ENCODE measurements around the gene WNT3A. TPM values are rescaled to one million over a fixed set of nuclear protein-coding genes. Genes with fewer than 3 reads are reported as not detected.

WNT3A gene
- total RNA-seq, 4 donors from 2014 or later, result 0.76 to 2.7 (median 1.3) TPM

DNA sequence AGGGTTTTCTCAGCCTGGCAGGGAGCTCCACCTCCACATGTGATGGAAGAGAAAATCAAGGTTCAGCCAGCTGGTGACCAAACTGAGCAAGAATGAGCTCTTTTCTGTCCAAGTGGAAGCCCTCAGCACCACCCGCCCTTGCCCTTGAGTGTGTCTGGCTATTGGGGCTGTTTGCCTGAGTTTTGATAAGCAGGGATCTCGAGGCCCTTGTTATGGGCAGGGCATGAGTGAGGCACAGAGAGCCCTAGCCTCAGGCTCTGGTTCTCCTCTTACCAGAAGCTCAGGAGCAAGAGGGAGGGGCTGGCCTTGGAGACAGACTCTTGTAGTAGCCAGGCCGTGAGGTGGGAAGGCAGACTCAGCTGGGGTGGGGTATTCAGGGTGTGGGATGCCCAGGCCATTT lies 38.2 kb downstream of the WNT3A start:
- no peak for DNase-seq
- Histone ChIP-seq H3K9me3 (no peaks in the 10 kb centered on the region), H3K27ac (no peak overlapping the region), H3K4me1 (peaks cover 0 to 24% (median 6%) of the 10 kb centered on the region in 3 donors), H3K36me3 (no peaks in the 10 kb centered on the region), H3K27me3 (peaks cover 0 to 63% (median 0%) of the 10 kb centered on the region in 4 donors), H3K4me3 (no peak overlapping the region)
- WGBS, 2 donors, result 43% methylated on average over 2 of the region's 3 CpGs; no CpG with 5 or more reads in 1 of the 2 donors
- intact Hi-C loops (cut with DNase I), result no loop called here
- TF ChIP-seq POLR2A (IDR thresholded peaks at IDR 0.05), result no peak
- TF ChIP-seq, protein P1, sequence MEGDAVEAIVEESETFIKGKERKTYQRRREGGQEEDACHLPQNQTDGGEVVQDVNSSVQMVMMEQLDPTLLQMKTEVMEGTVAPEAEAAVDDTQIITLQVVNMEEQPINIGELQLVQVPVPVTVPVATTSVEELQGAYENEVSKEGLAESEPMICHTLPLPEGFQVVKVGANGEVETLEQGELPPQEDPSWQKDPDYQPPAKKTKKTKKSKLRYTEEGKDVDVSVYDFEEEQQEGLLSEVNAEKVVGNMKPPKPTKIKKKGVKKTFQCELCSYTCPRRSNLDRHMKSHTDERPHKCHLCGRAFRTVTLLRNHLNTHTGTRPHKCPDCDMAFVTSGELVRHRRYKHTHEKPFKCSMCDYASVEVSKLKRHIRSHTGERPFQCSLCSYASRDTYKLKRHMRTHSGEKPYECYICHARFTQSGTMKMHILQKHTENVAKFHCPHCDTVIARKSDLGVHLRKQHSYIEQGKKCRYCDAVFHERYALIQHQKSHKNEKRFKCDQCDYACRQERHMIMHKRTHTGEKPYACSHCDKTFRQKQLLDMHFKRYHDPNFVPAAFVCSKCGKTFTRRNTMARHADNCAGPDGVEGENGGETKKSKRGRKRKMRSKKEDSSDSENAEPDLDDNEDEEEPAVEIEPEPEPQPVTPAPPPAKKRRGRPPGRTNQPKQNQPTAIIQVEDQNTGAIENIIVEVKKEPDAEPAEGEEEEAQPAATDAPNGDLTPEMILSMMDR (IDR thresholded peaks at IDR 0.05), result no peak

DNA sequence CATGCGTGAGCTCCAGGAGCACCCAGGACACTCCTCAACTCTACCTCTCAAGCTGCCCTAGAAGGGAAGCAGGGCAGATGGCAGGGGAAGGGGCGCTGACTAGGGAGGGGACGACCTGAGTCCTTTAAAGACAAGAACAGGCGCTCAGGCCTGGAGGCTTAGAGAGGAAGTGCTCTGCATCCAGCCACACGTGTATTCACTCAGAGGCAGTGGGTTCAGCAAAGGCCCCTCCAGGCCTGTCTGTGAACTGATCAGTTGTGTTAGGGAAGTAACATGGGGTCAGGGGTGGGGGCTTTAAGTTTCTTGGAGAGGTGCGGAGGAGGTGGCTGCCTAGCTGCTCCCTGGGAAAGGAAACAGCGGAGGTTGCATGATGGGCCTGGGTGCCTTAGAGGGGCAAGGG lies 38.6 kb downstream of the WNT3A start:
- intact Hi-C loops (cut with DNase I), result no loop called here
- Histone ChIP-seq H3K4me1 (peaks cover 0 to 24% (median 6%) of the 10 kb centered on the region in 3 donors), H3K27ac (no peak overlapping the region), H3K36me3 (no peaks in the 10 kb centered on the region), H3K27me3 (peaks cover 0 to 63% (median 0%) of the 10 kb centered on the region in 4 donors), H3K9me3 (no peaks in the 10 kb centered on the region), H3K4me3 (no peak overlapping the region)
- no peak for DNase-seq
- WGBS, 2 donors, result 65% methylated on average over 6 of the region's 7 CpGs; no CpG with 5 or more reads in 1 of the 2 donors
- TF ChIP-seq, protein P1 (IDR thresholded peaks at IDR 0.05), result no peak
- no peak for TF ChIP-seq POLR2A (IDR thresholded peaks at IDR 0.05)

GRCh38 chr1:228045871-228046270 lies 39.1 kb downstream of the WNT3A start:
- H3K27ac ChIP-seq, result no peak overlapping the region
- no peak for DNase-seq

DNA sequence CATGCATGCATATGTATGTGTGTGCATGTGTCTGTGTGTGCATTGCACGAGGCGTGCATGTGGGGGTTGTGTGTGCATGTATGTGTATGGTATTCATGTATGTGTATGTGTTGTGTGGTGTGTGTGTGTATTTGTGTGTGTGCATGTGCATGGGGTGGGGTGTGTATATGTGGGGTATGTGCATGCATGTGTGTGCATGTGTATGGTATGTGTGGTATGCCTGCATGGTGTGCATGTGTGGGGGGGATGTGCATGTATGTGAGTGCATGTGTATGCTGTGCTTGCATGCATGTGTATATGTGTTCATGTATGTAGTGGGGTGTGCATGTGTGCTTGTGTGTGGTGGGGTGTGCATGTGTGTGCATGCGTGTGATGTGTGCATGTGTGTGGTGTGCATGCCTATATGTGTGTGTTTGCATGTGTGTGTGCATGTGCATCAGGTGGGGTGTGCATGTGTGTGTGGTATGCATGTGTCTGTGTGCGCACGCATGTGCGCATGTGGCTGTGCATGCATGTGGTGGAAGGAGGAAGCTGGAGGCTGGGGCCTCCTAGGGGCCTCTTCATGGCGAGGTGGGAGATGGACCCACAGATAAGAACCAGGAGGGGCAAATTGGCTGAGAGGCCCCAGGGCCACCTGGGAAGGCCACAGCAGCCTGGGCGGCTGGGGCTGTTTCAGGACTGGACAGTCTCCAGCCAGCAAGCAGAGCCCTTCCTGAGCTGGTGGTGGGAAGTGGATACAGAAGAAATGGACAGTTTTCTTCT lies 39.8 kb downstream of the WNT3A start:
- 93 to 94% methylated on average over 3 to 8 of the region's 8 CpGs for WGBS, 2 donors

More at GRCh38 chr1:228045871-228046270, 39.1 kb downstream of the WNT3A start:
- WGBS, 2 donors, result 53 to 76% methylated on average over 5 to 6 of the region's 9 CpGs
- no peaks in the 10 kb centered on the region for H3K36me3 ChIP-seq
- H3K9me3 ChIP-seq, result no peaks in the 10 kb centered on the region
- TF ChIP-seq, protein P1 (IDR thresholded peaks at IDR 0.05), result no peak
- TF ChIP-seq POLR2A (IDR thresholded peaks at IDR 0.05), result no peak
- H3K27me3 ChIP-seq, result peaks cover 0 to 65% (median 0%) of the 10 kb centered on the region in 4 donors
- H3K4me3 ChIP-seq, result no peak overlapping the region
- peaks cover 0 to 24% (median 6%) of the 10 kb centered on the region in 3 donors for H3K4me1 ChIP-seq
- intact Hi-C loops (cut with DNase I), result no loop called here

GRCh38 chr1:228047183-228047466 lies 40.3 kb downstream of the WNT3A start:
- WGBS, 2 donors, result 72 to 87% methylated on average over 3 to 6 of the region's 7 CpGs
- Histone ChIP-seq H3K4me3 (no peak overlapping the region), H3K27ac (no peak overlapping the region), H3K9me3 (no peaks in the 10 kb centered on the region), H3K4me1 (peaks cover 0 to 24% (median 6%) of the 10 kb centered on the region in 3 donors), H3K27me3 (peaks cover 0 to 56% (median 0%) of the 10 kb centered on the region in 4 donors), H3K36me3 (no peaks in the 10 kb centered on the region)
- TF ChIP-seq, protein P1 (IDR thresholded peaks at IDR 0.05), result no peak
- TF ChIP-seq POLR2A (IDR thresholded peaks at IDR 0.05), result no peak
- DNase-seq, result no peak
- intact Hi-C loops (cut with DNase I), result no loop called here

More for the DNA sequence above, 39.8 kb downstream of the WNT3A start:
- TF ChIP-seq, protein P1 (IDR thresholded peaks at IDR 0.05), result no peak
- TF ChIP-seq POLR2A (IDR thresholded peaks at IDR 0.05), result no peak
- Histone ChIP-seq H3K27ac (no peak overlapping the region), H3K9me3 (no peaks in the 10 kb centered on the region), H3K36me3 (no peaks in the 10 kb centered on the region), H3K27me3 (peaks cover 0 to 61% (median 0%) of the 10 kb centered on the region in 4 donors), H3K4me1 (peaks cover 0 to 24% (median 6%) of the 10 kb centered on the region in 3 donors), H3K4me3 (no peak overlapping the region)
- intact Hi-C loops (cut with DNase I), result no loop called here
- DNase-seq, result no peak

Measured in esophagus squamous epithelium (tissue), 5 donors.